ENCODE measurements around the gene SLC46A1.

- TF ChIP-seq CTCF (IDR thresholded peaks at IDR 0.05) (no peak), POLR2A (IDR thresholded peaks at IDR 0.05) (no peak)
Observed at GRCh38 chr17:28402844-28403243, 3.2 kb downstream of the SLC46A1 start.
